ENCODE data around the gene PDGFRB.

The PDGFRB gene

DNA sequence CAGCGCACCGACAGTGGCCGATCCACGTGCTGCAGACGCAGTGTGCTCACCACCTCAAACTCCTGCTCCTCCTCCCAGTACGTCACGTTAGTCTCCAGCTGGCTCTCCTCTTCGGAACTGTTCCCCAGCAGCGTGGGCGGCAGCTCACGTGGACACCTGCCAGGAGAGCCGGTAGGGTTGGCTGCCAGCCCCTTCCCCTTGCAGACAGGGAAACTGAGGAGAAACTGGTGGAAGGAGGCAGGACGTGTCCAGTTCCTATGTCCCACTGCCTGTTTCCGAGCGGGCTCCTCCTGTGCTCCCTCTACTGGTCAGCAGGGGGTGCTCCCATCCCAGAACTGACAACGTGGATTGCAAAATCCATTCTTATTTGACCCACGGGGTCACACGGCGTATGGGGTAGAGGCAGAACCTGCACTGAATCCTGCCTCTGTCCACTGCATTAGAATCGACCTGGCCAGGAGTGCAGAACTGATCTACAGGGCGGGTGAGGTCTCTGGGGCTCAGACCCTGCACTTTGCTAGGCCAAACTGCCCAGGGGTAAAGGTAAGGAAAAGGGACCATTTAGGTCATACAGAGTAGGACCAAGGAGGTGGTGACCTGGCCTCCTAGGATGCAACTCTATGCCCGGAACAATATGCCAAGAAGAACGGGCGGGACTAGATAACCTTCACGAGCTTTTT lies 25.7 kb downstream of the PDGFRB start:
- Histone ChIP-seq H3K79me2 (ENCODE audit: insufficient read depth, low read length) (no peaks in the 10 kb centered on the region), H3K27ac (ENCODE audit: low read depth, low read length) (no peak overlapping the region), H3K36me3 (ENCODE audit: low read length) (no peaks in the 10 kb centered on the region), H3K9ac (ENCODE audit: low read length) (no peak overlapping the region), H3K27me3 (ENCODE audit: low read length) (no peaks in the 10 kb centered on the region), H3K4me3 (ENCODE audit: insufficient read depth, low read length, poor library complexity, severe bottlenecking) (no peak overlapping the region), H2AFZ (ENCODE audit: low read depth, low read length, severe bottlenecking) (no peak overlapping the region), H3K9me3 (ENCODE audit: insufficient read depth, low read length) (no peaks in the 10 kb centered on the region), H3K4me2 (ENCODE audit: low read depth, low read length, poor library complexity, severe bottlenecking) (no peak overlapping the region), H3F3A (ENCODE audit: insufficient read depth) (no peaks in the 10 kb centered on the region), H3K9me2 (replicated peaks; ENCODE audit: insufficient read depth, low read length) (no peaks in the 10 kb centered on the region), H4K20me1 (ENCODE audit: low read depth, low read length) (no peaks in the 10 kb centered on the region)
- no peak for TF ChIP-seq EZH2phosphoT487 (conservative IDR thresholded peaks at IDR 0.05; ENCODE audit: low read length)
- TF ChIP-seq, protein P1, sequence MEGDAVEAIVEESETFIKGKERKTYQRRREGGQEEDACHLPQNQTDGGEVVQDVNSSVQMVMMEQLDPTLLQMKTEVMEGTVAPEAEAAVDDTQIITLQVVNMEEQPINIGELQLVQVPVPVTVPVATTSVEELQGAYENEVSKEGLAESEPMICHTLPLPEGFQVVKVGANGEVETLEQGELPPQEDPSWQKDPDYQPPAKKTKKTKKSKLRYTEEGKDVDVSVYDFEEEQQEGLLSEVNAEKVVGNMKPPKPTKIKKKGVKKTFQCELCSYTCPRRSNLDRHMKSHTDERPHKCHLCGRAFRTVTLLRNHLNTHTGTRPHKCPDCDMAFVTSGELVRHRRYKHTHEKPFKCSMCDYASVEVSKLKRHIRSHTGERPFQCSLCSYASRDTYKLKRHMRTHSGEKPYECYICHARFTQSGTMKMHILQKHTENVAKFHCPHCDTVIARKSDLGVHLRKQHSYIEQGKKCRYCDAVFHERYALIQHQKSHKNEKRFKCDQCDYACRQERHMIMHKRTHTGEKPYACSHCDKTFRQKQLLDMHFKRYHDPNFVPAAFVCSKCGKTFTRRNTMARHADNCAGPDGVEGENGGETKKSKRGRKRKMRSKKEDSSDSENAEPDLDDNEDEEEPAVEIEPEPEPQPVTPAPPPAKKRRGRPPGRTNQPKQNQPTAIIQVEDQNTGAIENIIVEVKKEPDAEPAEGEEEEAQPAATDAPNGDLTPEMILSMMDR (IDR thresholded peaks at IDR 0.05; ENCODE audit: insufficient read depth, low read length, poor library complexity, severe bottlenecking), result peak; percentile 91

DNA sequence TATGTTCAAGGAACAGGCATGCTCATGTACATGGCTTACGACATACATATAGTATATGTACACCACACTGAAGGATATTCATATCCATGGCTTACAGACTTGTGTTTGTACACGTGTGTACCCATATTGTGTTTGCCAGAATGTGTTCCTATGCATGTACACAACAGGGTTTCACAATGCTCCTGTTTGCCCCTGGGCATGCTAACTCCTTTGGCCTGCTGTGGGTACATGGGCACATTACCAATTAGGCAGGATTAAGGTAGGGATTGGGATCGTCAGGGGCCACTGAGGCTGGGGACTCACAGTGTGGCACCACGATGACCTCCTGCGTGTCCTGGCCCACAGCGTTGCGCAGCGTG lies 26.2 kb downstream of the PDGFRB start:
- no peak overlapping the region for H3K9ac ChIP-seq (ENCODE audit: low read length)
- H3K9me2 ChIP-seq (replicated peaks; ENCODE audit: insufficient read depth, low read length), result no peaks in the 10 kb centered on the region
- H3K27me3 ChIP-seq (ENCODE audit: low read length), result no peaks in the 10 kb centered on the region
- H3K27ac ChIP-seq (ENCODE audit: low read depth, low read length), result no peak overlapping the region
- H3F3A ChIP-seq (ENCODE audit: insufficient read depth), result no peaks in the 10 kb centered on the region
- TF ChIP-seq, protein P1 (IDR thresholded peaks at IDR 0.05; ENCODE audit: insufficient read depth, low read length, poor library complexity, severe bottlenecking), result no peak
- no peak for TF ChIP-seq EZH2phosphoT487 (conservative IDR thresholded peaks at IDR 0.05; ENCODE audit: low read length)
- no peaks in the 10 kb centered on the region for H3K79me2 ChIP-seq (ENCODE audit: insufficient read depth, low read length)
- no peaks in the 10 kb centered on the region for H3K9me3 ChIP-seq (ENCODE audit: insufficient read depth, low read length)
- H3K4me2 ChIP-seq (ENCODE audit: low read depth, low read length, poor library complexity, severe bottlenecking), result no peak overlapping the region
- H3K4me3 ChIP-seq (ENCODE audit: insufficient read depth, low read length, poor library complexity, severe bottlenecking), result no peak overlapping the region
- no peaks in the 10 kb centered on the region for H4K20me1 ChIP-seq (ENCODE audit: low read depth, low read length)
- no peak overlapping the region for H2AFZ ChIP-seq (ENCODE audit: low read depth, low read length, severe bottlenecking)
- no peaks in the 10 kb centered on the region for H3K36me3 ChIP-seq (ENCODE audit: low read length)

DNA sequence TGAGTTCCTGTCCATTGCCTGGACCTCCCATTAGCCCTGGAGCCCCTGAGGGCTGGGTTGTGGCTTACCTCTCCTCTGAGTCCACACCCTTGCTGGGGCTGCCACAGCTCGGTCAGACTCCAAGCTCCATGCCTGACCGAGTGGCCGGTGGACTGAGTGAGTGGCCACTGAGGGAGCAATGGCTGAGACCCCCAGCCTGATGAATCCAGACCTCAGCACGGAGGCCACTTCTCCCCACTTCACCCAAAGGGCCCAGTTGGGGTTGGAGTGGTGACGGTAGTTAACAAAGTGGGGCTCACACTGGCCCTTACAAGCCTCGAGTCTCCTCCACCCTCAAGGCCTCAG lies 28.8 kb downstream of the PDGFRB start:
- Histone ChIP-seq H3K4me2 (ENCODE audit: low read depth, low read length, poor library complexity, severe bottlenecking) (no peak overlapping the region), H3K4me3 (ENCODE audit: insufficient read depth, low read length, poor library complexity, severe bottlenecking) (no peak overlapping the region), H3K9me3 (ENCODE audit: insufficient read depth, low read length) (no peaks in the 10 kb centered on the region), H3K27ac (ENCODE audit: low read depth, low read length) (no peak overlapping the region), H3K79me2 (ENCODE audit: insufficient read depth, low read length) (no peaks in the 10 kb centered on the region), H3K9me2 (replicated peaks; ENCODE audit: insufficient read depth, low read length) (no peaks in the 10 kb centered on the region), H3K27me3 (ENCODE audit: low read length) (no peaks in the 10 kb centered on the region), H2AFZ (ENCODE audit: low read depth, low read length, severe bottlenecking) (no peak overlapping the region), H4K20me1 (ENCODE audit: low read depth, low read length) (no peaks in the 10 kb centered on the region), H3K9ac (ENCODE audit: low read length) (no peak overlapping the region), H3F3A (ENCODE audit: insufficient read depth) (no peaks in the 10 kb centered on the region), H3K36me3 (ENCODE audit: low read length) (no peaks in the 10 kb centered on the region)
- TF ChIP-seq, protein P1 (IDR thresholded peaks at IDR 0.05; ENCODE audit: insufficient read depth, low read length, poor library complexity, severe bottlenecking), result no peak
- TF ChIP-seq EZH2phosphoT487 (conservative IDR thresholded peaks at IDR 0.05; ENCODE audit: low read length), result no peak

Measured in SU-DHL-6 (cell line).